ENCODE results near the gene TOM1. TPM values are rescaled to one million over a fixed set of nuclear protein-coding genes. Genes with fewer than 3 reads are reported as not detected.

TOM1 gene
- total and polyA plus RNA-seq, 10 of the 15 experiments (the other 5 are each of a cell fraction or from before 2014, with no cell fraction given): 2.2 to 64.6 (median 40.3) TPM

- Histone ChIP-seq H3K4me2 (ENCODE audit: control insufficient read depth, insufficient read depth) (no peak overlapping the region), H3K4me3 (no peak overlapping the region), H3K79me2 (ENCODE audit: control insufficient read depth, insufficient read depth, low read length) (peaks cover 4% of the 10 kb centered on the region), H3K27me3 (replicated peaks in 1 of 2; ENCODE audit: control insufficient read depth in 2 of 2, insufficient read depth in 2 of 2, low read length in 1 of 2) (no peaks in the 10 kb centered on the region), H3K27ac (ENCODE audit: control insufficient read depth, insufficient read depth) (no peak overlapping the region), H3K4me1 (ENCODE audit: control insufficient read depth, insufficient read depth, low read length) (peaks cover 38% of the 10 kb centered on the region), H3K9me3 (replicated peaks; ENCODE audit: control insufficient read depth, insufficient read depth, low read length) (no peaks in the 10 kb centered on the region), H2AFZ (ENCODE audit: control insufficient read depth, low read depth, low read length) (no peak overlapping the region), H3K9ac (ENCODE audit: control insufficient read depth, insufficient read depth, low read length) (no peak overlapping the region), H4K20me1 (ENCODE audit: control insufficient read depth, insufficient read depth) (no peaks in the 10 kb centered on the region), H3K36me3 (ENCODE audit: control insufficient read depth in 2 of 2, insufficient read depth in 2 of 2, low read length in 1 of 2) (no peaks in the 10 kb centered on the region; a peak in 1 of 4 replicates)
- ATAC-seq: no peak
- in situ Hi-C loops (cut with MboI): loop anchor here (25.0 kb wide), 1 partner anchor 1834 kb away; the partner anchor contains the start of gene SSTR3
- POLR2A ChIA-PET: interaction anchor here (0.5 to 3.2 kb wide), 2 partner anchors 18 to 31 kb away, joined by 3 to 20 read pairs; no protein-coding TSS in a partner anchor
- intact Hi-C loops (cut with micrococcal nuclease; ENCODE audit: unreplicated experiment): no loop called here
- WGBS (ENCODE audit: insufficient coverage, insufficient replicate concordance, low lambda C conversion rate, missing lambda C conversion rate): 98% methylated on average over 3 of the region's 3 CpGs
- TF ChIP-seq SMARCA5 (IDR thresholded peaks at IDR 0.05): no peak
- TF ChIP-seq, protein P1, sequence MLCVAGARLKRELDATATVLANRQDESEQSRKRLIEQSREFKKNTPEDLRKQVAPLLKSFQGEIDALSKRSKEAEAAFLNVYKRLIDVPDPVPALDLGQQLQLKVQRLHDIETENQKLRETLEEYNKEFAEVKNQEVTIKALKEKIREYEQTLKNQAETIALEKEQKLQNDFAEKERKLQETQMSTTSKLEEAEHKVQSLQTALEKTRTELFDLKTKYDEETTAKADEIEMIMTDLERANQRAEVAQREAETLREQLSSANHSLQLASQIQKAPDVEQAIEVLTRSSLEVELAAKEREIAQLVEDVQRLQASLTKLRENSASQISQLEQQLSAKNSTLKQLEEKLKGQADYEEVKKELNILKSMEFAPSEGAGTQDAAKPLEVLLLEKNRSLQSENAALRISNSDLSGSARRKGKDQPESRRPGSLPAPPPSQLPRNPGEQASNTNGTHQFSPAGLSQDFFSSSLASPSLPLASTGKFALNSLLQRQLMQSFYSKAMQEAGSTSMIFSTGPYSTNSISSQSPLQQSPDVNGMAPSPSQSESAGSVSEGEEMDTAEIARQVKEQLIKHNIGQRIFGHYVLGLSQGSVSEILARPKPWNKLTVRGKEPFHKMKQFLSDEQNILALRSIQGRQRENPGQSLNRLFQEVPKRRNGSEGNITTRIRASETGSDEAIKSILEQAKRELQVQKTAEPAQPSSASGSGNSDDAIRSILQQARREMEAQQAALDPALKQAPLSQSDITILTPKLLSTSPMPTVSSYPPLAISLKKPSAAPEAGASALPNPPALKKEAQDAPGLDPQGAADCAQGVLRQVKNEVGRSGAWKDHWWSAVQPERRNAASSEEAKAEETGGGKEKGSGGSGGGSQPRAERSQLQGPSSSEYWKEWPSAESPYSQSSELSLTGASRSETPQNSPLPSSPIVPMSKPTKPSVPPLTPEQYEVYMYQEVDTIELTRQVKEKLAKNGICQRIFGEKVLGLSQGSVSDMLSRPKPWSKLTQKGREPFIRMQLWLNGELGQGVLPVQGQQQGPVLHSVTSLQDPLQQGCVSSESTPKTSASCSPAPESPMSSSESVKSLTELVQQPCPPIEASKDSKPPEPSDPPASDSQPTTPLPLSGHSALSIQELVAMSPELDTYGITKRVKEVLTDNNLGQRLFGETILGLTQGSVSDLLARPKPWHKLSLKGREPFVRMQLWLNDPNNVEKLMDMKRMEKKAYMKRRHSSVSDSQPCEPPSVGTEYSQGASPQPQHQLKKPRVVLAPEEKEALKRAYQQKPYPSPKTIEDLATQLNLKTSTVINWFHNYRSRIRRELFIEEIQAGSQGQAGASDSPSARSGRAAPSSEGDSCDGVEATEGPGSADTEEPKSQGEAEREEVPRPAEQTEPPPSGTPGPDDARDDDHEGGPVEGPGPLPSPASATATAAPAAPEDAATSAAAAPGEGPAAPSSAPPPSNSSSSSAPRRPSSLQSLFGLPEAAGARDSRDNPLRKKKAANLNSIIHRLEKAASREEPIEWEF (IDR thresholded peaks at IDR 0.05; ENCODE audit: insufficient replicate concordance, low read depth, low read length): no peak
- no TSS peak for BruUV-seq (replicated peaks)
- CTCF ChIA-PET: interaction anchor here (1.7 kb wide), 1 partner anchor 32 kb away, joined by 4 read pairs; no protein-coding TSS in a partner anchor
- SMC1A ChIA-PET (ENCODE audit: uncharacterized antibody, unreplicated experiment): interaction anchor here (0.8 to 1.0 kb wide), 2 partner anchors 28 to 32 kb away, joined by 3 to 7 read pairs; no protein-coding TSS in a partner anchor
- no peak for DNase-seq (ENCODE audit: low read depth, low spot score)
- FAIRE-seq: no peak
- RAD21 ChIA-PET (ENCODE audit: unreplicated experiment): interaction anchor here (1.0 kb wide), 1 partner anchor 32 kb away, joined by 5 read pairs; no protein-coding TSS in a partner anchor
Observed at GRCh38 chr22:35378621-35379020, 78.9 kb downstream of the TOM1 start.

All from GM12878 (cell line).